WERI-Rb-1 (cell line): Measurements from ENCODE around the gene MCU.

Experiments
- DNase-seq: peaks from one replicate; pipeline ENCODE4 v3.0.0-alpha.2; 2020
- H3K27ac ChIP-seq: fragments of 250-450 bp; sonication (Bioruptor Pico); 2 replicates; pipeline ENCODE4 v1.5.1; 2020; ENCODE audit warnings: mild to moderate bottlenecking, moderate library complexity
- H3K27me3 ChIP-seq: fragments of 250-450 bp; sonication (Bioruptor Pico); 2 replicates; pipeline ENCODE4 v1.5.1; 2021; ENCODE audit warnings: mild to moderate bottlenecking, low read depth, moderate library complexity; ENCODE audit not compliant: insufficient read depth, severe bottlenecking
- H3K36me3 ChIP-seq: fragments of 250-450 bp; sonication (Bioruptor Pico); 2 replicates; pipeline ENCODE4 v1.5.1; 2020; ENCODE audit warnings: mild to moderate bottlenecking, moderate library complexity
- H3K4me3 ChIP-seq: 2 replicates; pipeline ENCODE4 v1.5.1; 2011; ENCODE audit warnings: low read depth, mild to moderate bottlenecking, control low read depth, low read length
- H3K9me3 ChIP-seq: fragments of 250-450 bp; sonication (Bioruptor Pico); 2 replicates; pipeline ENCODE4 v1.5.1; 2021; ENCODE audit warnings: mild to moderate bottlenecking, moderate library complexity; ENCODE audit not compliant: severe bottlenecking
- CTCF ChIP-seq: IDR thresholded peaks from 2 replicates; pipeline ENCODE4 v1.5.1; 2011; ENCODE audit warnings: low read depth, mild to moderate bottlenecking, control low read depth, inconsistent platforms, low read length

MCU gene

GRCh38 chr10:72802763-72803505, 111.0 kb downstream of the MCU start:
- TF ChIP-seq CTCF, result no peak
- Histone ChIP-seq H3K27ac (no peak overlapping the region), H3K9me3 (no peaks in the 10 kb centered on the region), H3K27me3 (no peaks in the 10 kb centered on the region), H3K4me3 (no peak overlapping the region), H3K36me3 (no peaks in the 10 kb centered on the region)
- DNase-seq, result no peak

DNA sequence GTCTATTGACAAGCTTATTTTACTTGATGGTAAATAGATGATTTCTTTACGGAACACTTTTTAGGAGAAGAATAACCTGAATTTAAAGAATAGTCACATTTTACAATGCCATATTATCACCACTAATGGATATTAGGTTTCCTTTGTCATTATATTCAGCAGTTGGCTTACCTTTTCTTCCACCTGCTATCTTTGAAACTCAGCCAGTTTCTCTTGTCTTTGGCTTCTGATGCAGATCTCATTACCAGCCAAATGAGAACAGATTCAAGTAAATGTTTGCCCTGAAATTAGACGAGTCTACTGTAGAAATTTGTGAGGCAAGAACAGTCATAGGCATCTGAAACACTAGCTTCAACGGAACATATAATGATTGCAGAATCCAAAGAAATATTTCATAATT, 116.1 kb downstream of the MCU start:
- no peaks in the 10 kb centered on the region for H3K9me3 ChIP-seq
- no peak for TF ChIP-seq CTCF
- H3K36me3 ChIP-seq, result no peaks in the 10 kb centered on the region
- no peak overlapping the region for H3K4me3 ChIP-seq
- H3K27me3 ChIP-seq, result no peaks in the 10 kb centered on the region
- no peak for DNase-seq
- no peak overlapping the region for H3K27ac ChIP-seq

GRCh38 chr10:72809006-72809405, 117.1 kb downstream of the MCU start:
- no peak for TF ChIP-seq CTCF
- no peak overlapping the region for H3K4me3 ChIP-seq
- H3K9me3 ChIP-seq, result no peaks in the 10 kb centered on the region
- no peaks in the 10 kb centered on the region for H3K27me3 ChIP-seq
- DNase-seq, result no peak
- no peaks in the 10 kb centered on the region for H3K36me3 ChIP-seq
- H3K27ac ChIP-seq, result no peak overlapping the region

GRCh38 chr10:72810976-72811375, 119.0 kb downstream of the MCU start:
- H3K36me3 ChIP-seq, result no peaks in the 10 kb centered on the region
- H3K4me3 ChIP-seq, result no peak overlapping the region
- no peak for DNase-seq
- no peak overlapping the region for H3K27ac ChIP-seq
- TF ChIP-seq CTCF, result no peak
- no peaks in the 10 kb centered on the region for H3K9me3 ChIP-seq
- H3K27me3 ChIP-seq, result no peaks in the 10 kb centered on the region

- DNase-seq, result no peak
- Histone ChIP-seq H3K27me3 (no peaks in the 10 kb centered on the region), H3K36me3 (no peaks in the 10 kb centered on the region), H3K9me3 (no peaks in the 10 kb centered on the region), H3K27ac (no peak overlapping the region), H3K4me3 (no peak overlapping the region)
- no peak for TF ChIP-seq CTCF
Observed at GRCh38 chr10:72812415-72812752, 120.4 kb downstream of the MCU start.
